ENCODE measurements around the gene NFKB1. TPM values are rescaled to one million over a fixed set of nuclear protein-coding genes. Genes with fewer than 3 reads are reported as not detected.

NFKB1 gene
- total RNA-seq, 1 experiment from 2014 or later = 35.6 TPM

DNA sequence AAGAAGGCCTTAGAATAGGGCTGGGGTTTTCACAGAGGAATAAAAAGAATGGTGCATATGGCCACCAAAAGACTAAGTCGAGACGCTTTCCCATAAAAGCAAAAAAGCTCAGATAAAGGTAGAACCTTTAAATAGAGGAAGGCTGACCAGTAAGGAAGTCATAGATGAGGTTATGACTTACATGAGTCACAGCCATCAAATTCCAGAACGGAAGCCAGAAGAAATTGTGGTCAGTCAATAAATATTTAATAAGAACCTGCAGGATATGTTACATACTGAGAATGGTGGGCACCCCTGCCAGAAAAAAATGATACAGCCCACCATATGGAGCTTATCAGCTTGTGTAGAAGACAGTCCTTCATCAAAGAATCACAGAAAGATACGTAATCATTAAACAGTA lies 139.5 kb downstream of the NFKB1 start:
- Mint-ChIP-seq H3K27ac (ENCODE audit: unreplicated experiment) (no peak overlapping the region), H3K9me3 (ENCODE audit: low read depth, unreplicated experiment) (peaks cover 3% of the 10 kb centered on the region), H3K4me1 (ENCODE audit: low read depth, unreplicated experiment) (peaks cover 14% of the 10 kb centered on the region), H3K4me3 (ENCODE audit: low read depth, unreplicated experiment) (no peak overlapping the region), H3K36me3 (ENCODE audit: insufficient read depth, unreplicated experiment) (no peaks in the 10 kb centered on the region), H3K27me3 (ENCODE audit: unreplicated experiment) (no peaks in the 10 kb centered on the region)
- DNase-seq = no peak
- CTCF ChIA-PET = interaction anchor here (0.7 kb wide), 1 partner anchor 13 kb away, joined by 3 read pairs; no protein-coding TSS in a partner anchor
- intact Hi-C loops (cut with micrococcal nuclease; ENCODE audit: unreplicated experiment) = no loop called here
- no TSS peak for BruUV-seq (replicated peaks)
- TF ChIP-seq, protein P1, sequence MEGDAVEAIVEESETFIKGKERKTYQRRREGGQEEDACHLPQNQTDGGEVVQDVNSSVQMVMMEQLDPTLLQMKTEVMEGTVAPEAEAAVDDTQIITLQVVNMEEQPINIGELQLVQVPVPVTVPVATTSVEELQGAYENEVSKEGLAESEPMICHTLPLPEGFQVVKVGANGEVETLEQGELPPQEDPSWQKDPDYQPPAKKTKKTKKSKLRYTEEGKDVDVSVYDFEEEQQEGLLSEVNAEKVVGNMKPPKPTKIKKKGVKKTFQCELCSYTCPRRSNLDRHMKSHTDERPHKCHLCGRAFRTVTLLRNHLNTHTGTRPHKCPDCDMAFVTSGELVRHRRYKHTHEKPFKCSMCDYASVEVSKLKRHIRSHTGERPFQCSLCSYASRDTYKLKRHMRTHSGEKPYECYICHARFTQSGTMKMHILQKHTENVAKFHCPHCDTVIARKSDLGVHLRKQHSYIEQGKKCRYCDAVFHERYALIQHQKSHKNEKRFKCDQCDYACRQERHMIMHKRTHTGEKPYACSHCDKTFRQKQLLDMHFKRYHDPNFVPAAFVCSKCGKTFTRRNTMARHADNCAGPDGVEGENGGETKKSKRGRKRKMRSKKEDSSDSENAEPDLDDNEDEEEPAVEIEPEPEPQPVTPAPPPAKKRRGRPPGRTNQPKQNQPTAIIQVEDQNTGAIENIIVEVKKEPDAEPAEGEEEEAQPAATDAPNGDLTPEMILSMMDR (IDR thresholded peaks at IDR 0.05; ENCODE audit: unreplicated experiment) = no peak

- Mint-ChIP-seq H3K4me3 (ENCODE audit: low read depth, unreplicated experiment) (no peak overlapping the region), H3K9me3 (ENCODE audit: low read depth, unreplicated experiment) (peaks cover 3% of the 10 kb centered on the region), H3K27ac (ENCODE audit: unreplicated experiment) (no peak overlapping the region), H3K4me1 (ENCODE audit: low read depth, unreplicated experiment) (peaks cover 14% of the 10 kb centered on the region), H3K36me3 (ENCODE audit: insufficient read depth, unreplicated experiment) (no peaks in the 10 kb centered on the region), H3K27me3 (ENCODE audit: unreplicated experiment) (no peaks in the 10 kb centered on the region)
- CTCF ChIA-PET = no interaction called here
- intact Hi-C loops (cut with micrococcal nuclease; ENCODE audit: unreplicated experiment) = no loop called here
- no TSS peak for BruUV-seq (replicated peaks)
- TF ChIP-seq, protein P1 (IDR thresholded peaks at IDR 0.05; ENCODE audit: unreplicated experiment) = no peak
- DNase-seq = no peak
Measured at GRCh38 chr4:102641793-102642192, 140.6 kb downstream of the NFKB1 start.

DNA sequence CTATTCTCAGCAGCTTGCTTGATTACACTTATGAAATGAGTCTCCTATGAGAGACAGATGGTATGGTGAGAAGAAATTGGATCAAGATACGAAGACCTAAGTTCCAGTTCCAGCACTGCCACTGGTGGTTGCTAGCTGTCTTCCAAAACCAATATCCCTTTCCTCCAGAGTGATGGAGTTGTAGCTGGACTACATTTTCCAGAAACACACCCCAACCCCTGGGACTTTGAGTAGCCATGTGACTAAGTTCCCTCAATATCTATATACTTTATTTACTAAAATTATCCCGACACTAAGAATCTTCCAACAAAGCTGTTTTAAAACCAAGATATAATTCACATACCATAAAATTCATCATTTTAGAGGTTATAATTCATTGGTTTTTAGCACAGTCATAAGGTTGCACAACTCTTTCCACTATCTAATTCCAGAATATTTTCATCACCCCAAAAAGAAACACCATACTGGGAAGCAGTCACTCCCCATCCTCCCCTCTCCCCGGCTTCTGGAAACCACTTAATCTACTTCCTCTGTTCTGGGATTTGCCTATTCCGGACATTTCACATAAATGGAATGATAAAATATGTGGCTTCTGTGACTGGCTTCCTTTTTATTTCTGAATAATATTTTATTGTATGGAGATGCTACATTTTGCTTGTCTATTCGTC lies 141.6 kb downstream of the NFKB1 start:
- Mint-ChIP-seq H3K4me1 (ENCODE audit: low read depth, unreplicated experiment) (peaks cover 14% of the 10 kb centered on the region), H3K27ac (ENCODE audit: unreplicated experiment) (no peak overlapping the region), H3K27me3 (ENCODE audit: unreplicated experiment) (no peaks in the 10 kb centered on the region), H3K36me3 (ENCODE audit: insufficient read depth, unreplicated experiment) (no peaks in the 10 kb centered on the region), H3K4me3 (ENCODE audit: low read depth, unreplicated experiment) (no peak overlapping the region), H3K9me3 (ENCODE audit: low read depth, unreplicated experiment) (peaks cover 3% of the 10 kb centered on the region)
- CTCF ChIA-PET = no interaction called here
- intact Hi-C loops (cut with micrococcal nuclease; ENCODE audit: unreplicated experiment) = no loop called here
- TF ChIP-seq, protein P1 (IDR thresholded peaks at IDR 0.05; ENCODE audit: unreplicated experiment) = no peak
- no peak for DNase-seq
- no TSS peak for BruUV-seq (replicated peaks)

- no peak overlapping the region for H3K27ac Mint-ChIP-seq (ENCODE audit: unreplicated experiment)
- intact Hi-C loops (cut with micrococcal nuclease; ENCODE audit: unreplicated experiment) = no loop called here
Measured at GRCh38 chr4:102647117-102647516, 146.0 kb downstream of the NFKB1 start.

More at GRCh38 chr4:102647117-102647516, 146.0 kb downstream of the NFKB1 start:
- CTCF ChIA-PET = no interaction called here
- H3K27me3 Mint-ChIP-seq (ENCODE audit: unreplicated experiment) = no peaks in the 10 kb centered on the region
- TF ChIP-seq, protein P1 (IDR thresholded peaks at IDR 0.05; ENCODE audit: unreplicated experiment) = no peak
- BruUV-seq (replicated peaks) = no TSS peak
- H3K36me3 Mint-ChIP-seq (ENCODE audit: insufficient read depth, unreplicated experiment) = no peaks in the 10 kb centered on the region
- H3K4me1 Mint-ChIP-seq (ENCODE audit: low read depth, unreplicated experiment) = no peaks in the 10 kb centered on the region
- no peak overlapping the region for H3K4me3 Mint-ChIP-seq (ENCODE audit: low read depth, unreplicated experiment)
- DNase-seq = no peak
- H3K9me3 Mint-ChIP-seq (ENCODE audit: low read depth, unreplicated experiment) = no peaks in the 10 kb centered on the region
